Measurements from ENCODE around the gene CFH.

Gene CFH

GRCh38 chr1:196779093-196779492 is 127.2 kb downstream of the CFH start:
- TF ChIP-seq GATA3 (IDR thresholded peaks at IDR 0.05; ENCODE audit: low read depth, low read length) (no peak), GATA2 (IDR thresholded peaks at IDR 0.05; ENCODE audit: low read depth, low read length) (no peak)

Measured in SH-SY5Y (cell line).